Subcutaneous adipose tissue (tissue), 4 donors: ENCODE data around the gene BET1L. TPM values are rescaled to one million over a fixed set of nuclear protein-coding genes. Genes with fewer than 3 reads are reported as not detected.

Experiments used
- total RNA-seq, 4 donors: library from RNA; depleted of rRNA; stranded (reverse); fragments of >200 nt; gene quantifications; one replicate each; pipeline ENCODE4 v1.1.0, GENCODE V29; 2016
- TF ChIP-seq, protein P1 (sequence below): fragments of 450-650 bp; IDR thresholded peaks from one replicate; pipeline ENCODE4 v1.5.1; 2016; ENCODE audit warnings: low read depth, mild to moderate bottlenecking, control low read depth, antibody characterized with exemption, moderate library complexity

BET1L gene
- total RNA-seq, 4 donors from 2014 or later, result 18.6 to 26.9 (median 23.2) TPM

DNA sequence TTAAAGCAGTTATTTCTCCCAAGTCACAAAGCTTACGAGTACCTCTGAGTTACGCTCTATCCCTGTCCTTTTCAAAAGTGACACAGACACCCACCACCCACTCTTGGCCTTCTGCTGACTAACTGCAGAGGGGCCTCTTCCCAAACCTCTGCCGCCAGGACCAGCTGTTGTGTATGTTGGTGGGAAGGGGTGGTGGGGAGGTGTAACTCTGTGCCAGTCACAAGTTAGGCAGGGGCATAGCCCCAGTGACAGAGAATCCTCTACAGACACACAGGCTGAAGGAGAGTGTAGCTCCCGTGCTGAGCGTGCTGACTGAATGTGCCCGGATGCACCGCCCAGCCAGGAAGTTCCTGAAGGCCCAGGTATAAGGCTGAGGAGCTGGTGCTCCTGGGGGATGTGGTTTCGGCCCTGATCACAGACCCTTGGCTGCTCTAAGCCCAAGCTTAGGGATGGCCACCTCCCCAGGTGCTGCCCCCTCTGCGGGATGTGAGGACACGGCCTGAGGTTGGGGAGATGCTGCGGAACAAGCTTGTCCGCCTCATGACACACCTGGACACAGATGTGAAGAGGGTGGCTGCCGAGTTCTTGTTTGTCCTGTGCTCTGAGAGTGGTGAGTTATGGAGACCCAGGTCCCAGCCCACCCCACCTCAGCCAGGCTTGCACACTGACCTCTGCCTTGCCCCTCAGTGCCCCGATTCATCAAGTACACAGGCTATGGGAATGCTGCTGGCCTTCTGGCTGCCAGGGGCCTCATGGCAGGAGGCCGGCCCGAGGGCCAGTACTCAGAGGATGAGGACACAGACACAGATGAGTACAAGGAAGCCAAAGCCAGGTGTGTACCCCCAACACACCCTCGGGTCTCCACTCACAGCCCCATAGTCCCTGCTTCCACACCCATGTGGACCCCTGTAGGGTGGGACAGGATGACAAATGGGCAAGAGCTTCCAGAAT, 5.2 kb upstream of the BET1L start:
- TF ChIP-seq, protein P1, sequence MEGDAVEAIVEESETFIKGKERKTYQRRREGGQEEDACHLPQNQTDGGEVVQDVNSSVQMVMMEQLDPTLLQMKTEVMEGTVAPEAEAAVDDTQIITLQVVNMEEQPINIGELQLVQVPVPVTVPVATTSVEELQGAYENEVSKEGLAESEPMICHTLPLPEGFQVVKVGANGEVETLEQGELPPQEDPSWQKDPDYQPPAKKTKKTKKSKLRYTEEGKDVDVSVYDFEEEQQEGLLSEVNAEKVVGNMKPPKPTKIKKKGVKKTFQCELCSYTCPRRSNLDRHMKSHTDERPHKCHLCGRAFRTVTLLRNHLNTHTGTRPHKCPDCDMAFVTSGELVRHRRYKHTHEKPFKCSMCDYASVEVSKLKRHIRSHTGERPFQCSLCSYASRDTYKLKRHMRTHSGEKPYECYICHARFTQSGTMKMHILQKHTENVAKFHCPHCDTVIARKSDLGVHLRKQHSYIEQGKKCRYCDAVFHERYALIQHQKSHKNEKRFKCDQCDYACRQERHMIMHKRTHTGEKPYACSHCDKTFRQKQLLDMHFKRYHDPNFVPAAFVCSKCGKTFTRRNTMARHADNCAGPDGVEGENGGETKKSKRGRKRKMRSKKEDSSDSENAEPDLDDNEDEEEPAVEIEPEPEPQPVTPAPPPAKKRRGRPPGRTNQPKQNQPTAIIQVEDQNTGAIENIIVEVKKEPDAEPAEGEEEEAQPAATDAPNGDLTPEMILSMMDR, result no peak

DNA sequence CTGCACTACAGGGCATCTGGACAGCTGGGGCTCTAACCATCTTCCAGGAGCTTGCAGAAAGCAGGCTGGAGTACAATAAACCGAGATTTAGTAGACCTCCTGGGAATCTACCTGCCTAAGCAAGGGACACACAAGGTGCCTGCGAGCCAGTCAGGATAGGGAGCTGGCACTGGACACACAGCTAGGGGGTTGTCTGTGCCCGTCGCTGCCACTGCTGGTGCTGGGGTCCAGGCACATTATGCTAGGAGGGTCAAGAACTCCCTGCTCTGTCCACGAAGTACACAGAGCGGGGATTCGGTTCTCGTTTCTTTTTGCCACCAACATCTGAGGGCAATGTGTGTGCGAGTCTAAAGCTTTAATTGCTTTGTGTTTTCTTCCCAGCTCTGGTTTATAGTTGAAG, 4.5 kb upstream of the BET1L start:
- TF ChIP-seq, protein P1, result no peak

DNA sequence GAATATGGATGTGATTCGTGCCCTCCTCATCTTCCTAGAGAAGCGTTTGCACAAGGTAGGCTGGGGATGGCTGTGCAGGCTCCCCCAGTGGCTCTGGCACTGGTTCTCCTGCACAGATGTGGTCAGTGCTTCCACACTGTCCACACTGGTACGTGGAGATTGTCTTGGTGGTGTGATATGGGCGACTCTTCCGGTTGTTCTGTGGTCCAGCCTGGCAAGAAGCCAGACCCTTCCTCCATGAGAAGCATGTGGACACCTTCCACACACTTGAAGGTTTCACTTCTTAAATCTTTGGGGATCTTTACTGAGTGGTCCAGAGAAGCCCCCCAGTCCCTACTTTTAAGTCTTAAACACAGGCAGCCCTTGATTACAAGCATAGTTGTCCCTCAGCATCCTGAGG, 4.1 kb upstream of the BET1L start:
- TF ChIP-seq, protein P1, result no peak

DNA sequence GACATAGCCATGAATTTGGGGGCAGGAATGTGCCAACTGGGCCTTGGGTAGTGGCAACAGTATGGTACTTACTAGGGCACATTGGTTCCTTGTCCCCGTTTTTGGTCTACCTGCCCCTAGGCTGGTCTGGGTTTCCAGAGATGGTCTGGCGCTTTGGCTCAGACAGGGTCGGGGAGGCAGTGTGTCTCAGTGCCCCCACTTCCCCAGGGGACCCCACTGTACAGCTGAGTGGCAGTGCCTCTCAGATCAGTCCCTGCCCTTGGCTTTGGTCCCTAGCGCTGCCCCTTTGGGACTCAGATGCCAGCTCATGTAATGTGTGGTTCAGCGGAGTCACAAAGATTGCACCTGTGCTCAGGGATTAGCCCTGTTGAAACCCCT, 3.6 kb upstream of the BET1L start:
- TF ChIP-seq, protein P1, result no peak

DNA sequence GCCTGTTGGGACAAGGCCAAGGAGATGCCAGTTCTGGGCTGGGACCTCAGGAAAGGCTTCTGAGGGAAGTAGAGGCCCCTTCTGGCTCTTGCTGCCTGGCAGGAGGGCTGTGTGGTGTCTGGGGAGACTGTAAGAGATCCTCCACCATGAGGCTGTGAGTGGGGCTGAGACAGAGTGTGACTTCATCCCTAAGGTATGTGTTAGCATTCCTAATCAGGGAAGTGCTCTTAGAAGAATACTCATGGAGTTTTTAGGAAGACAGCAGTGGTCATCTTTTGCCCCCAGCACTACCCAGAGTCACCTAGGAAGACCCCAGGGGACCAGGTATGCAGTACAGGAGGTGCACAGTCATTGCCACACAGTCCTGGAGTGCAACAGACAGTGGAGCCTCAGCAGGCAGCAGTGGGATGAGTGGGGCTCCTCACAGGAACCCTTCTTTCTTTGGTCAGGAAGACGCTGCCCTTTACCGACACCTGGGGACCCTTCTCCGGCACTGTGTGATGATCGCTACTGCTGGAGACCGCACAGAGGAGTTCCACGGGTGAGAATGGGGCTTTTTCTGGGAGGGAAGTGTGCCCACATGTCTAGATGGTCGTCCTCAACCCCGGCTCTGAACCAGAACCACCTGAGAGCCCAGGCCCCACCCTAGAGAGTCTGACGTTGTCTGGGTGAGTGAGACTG, 3.1 kb upstream of the BET1L start:
- TF ChIP-seq, protein P1, result no peak

DNA sequence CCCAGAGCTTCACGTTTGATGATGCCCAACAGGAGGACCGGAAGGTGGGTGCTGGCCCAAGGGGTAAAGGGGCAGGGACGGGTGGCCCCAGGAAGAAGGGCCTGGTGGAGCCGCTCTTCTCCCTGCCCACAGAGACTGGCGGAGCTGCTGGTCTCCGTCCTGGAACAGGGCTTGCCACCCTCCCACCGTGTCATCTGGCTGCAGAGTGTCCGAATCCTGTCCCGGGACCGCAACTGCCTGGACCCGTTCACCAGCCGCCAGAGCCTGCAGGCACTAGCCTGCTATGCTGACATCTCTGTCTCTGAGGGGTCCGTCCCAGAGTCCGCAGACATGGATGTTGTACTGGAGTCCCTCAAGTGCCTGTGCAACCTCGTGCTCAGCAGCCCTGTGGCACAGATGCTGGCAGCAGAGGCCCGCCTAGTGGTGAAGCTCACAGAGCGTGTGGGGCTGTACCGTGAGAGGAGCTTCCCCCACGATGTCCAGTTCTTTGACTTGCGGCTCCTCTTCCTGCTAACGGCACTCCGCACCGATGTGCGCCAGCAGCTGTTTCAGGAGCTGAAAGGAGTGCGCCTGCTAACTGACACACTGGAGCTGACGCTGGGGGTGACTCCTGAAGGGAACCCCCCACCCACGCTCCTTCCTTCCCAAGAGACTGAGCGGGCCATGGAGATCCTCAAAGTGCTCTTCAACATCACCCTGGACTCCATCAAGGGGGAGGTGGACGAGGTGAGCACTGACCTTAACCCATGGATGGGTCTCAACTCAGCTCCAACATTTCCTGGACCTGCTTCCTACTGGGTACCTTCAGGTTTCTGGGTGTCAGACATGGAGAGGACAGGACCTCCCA, 2.3 kb upstream of the BET1L start:
- TF ChIP-seq, protein P1, result no peak
